HG02678 (cell line): ENCODE measurements around the gene TRIB2.

Experiments used
- ATAC-seq: cut with Tn5 transposase; IDR thresholded peaks from one replicate; pipeline ENCODE4 v1.9.1; 2021; ENCODE audit warnings: mild to moderate bottlenecking, moderate library complexity; ENCODE audit not compliant: unreplicated experiment

The TRIB2 gene

DNA sequence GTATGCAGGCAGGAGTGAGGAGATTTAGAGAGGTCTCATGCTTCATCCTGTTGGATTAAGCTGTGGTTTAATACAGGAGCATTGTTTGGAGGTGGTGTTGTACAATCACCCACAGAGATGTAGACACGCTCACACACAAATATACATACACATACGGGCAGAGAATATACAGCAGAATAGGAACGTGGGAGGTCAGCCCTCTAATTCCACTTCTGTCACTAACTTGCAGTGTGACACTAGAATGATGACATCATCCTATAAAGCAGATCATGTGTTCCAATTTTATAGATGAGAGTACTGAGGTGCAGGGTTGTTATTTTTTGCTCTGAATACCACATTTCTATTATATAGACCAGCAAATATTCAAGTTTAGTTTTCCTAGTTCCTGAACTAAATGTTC, 54.4 kb downstream of the TRIB2 start:
- ATAC-seq = no peak

DNA sequence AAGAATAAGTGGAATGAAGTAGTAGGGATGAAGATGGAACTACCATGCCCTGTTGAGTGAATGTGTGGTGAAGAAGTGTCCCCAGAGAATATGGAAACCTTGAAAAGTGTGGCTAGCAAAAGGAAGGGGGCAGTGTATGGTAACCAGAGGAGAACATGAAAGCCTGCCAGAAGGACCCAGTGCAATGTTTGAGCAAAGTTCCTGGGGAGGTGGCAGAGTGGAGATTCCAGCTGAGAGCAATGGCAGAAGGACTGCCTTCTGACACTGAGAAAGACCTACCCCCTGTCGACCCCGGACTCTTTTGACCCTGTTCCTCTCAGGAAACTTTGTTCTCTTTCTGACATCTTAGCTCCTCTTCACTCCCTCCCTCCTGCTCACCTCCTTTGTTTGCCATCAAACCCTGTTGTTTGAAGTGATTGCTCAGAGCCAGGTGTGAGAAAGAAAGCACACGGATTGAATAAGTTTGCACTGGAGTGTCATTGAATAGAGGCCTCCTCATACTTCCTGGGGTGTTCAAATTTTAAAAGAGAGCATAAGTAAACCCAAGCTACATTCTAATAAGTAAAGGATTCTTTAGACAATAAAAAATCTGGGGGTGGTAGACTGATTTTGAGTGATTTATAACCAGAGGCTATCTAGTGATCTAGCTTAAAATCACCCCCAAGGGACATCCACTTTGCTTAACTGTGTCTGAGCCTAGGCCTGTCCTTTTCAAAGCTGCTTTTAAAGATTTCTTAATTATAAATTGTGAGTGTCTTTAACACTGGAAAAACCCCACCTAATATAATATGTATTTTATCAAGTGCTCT, 57.1 kb downstream of the TRIB2 start:
- ATAC-seq = no peak

GRCh38 chr2:12774395-12774727, 57.6 kb downstream of the TRIB2 start:
- ATAC-seq = no peak

- ATAC-seq = no peak
These were observed 59.8 kb downstream of the TRIB2 start for GRCh38 chr2:12776521-12776961.

GRCh38 chr2:12778369-12778768, 61.6 kb downstream of the TRIB2 start:
- ATAC-seq = no peak

DNA sequence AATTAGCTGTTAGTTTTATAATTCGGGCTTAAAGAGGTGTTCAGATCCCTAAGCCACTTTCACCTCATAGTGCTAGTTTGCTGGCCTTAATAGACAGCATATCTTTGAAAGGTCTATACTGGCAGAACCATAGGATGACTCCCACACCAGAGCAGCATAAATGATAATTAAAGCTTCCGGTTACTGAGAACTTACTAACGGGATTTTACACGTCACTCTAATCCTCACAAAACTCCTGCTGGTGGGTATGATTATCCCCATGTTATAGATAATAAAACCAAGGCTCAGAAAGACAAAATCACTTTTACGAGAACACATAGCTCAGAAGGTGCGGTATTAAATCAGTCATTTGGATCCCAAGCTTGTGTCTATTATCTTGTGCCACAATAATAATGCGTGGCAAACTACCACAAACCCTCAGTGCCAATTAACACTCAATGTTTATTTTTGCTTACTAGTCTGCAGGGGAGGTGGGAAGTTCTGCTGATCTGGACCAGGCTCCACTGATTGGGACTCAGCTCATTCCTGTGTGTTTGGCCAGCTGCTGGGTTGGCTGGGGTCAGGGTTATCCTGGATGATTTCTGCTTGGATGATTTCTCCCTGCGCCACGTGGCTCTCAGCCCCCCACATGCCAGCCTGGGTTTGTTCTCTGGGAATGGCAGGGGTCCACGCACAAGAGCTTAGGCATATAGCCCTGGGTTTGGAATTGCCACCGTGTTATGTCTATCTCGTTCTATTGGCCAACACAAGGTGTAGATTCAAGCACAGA, 62.3 kb downstream of the TRIB2 start:
- ATAC-seq = no peak

GRCh38 chr2:12781329-12781728, 64.6 kb downstream of the TRIB2 start:
- ATAC-seq = no peak

DNA sequence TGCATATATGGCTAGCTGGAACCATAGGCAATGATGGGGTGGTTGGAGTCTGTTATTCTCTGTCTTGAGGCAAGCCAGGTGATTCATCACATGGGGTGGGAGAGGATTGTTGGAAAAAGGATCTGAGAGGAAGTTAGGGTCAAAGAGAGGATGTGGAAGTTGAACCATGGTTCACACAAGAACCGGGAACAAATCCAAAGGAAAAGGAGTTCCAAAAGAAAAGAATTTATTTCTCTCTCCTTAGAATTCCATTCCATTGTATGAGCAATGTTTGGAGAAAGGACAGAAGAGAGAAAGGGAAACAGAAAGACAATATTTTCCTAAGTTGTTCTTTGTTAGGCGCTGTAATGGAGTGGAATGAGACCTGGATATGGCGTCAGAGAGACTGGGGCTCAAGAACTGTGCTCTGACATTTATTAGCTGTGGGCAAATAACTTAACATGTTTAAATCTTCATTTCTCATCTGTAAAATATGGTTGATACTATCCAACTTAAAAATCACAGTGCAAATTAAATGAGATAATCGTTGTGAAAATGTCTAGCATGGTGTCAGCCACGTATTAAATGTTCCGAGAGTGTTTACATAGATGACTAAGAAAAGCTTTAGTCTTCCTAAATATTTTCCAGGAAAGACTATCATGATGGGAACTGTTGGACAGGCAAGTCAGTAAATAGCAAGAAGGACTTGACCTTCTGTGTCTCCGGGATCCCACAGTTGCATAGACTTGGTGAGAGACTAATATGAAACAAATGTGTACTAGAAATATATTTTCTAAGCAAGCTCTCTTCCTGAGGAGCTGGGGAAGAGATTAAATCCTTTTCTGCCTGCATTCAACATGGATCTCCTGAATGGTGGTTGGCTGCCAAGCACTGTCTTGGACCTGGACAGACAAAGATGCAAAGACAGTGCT, 71.4 kb downstream of the TRIB2 start:
- ATAC-seq = no peak

DNA sequence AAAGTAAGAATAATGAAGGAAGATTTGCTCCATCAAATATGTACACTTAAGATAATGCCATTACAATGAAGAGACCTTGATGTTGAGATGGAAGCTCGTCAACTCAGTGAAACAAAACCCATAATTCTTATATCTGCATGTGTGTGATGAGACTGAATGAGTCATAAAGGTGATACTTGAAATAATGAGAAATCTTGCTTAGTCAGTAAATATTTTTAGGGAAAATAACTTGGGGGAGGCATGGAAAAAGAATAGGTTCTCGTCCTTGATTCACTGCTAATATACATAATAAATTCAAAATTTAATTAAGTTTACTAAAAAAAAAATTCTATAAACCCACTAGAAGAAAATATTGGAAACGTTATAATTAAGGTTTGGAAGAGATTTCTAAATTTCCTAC, 75.2 kb downstream of the TRIB2 start:
- no peak for ATAC-seq
